T1000 (cell line): ENCODE results near the gene DPH7.
"Not testable (repeated sequence)": the region's sequence is repeated elsewhere in the genome, so short reads cannot be mapped to it uniquely, and the experiment has no call there.

Experiments used
- DNase-seq: peaks from one replicate; lab custom pipeline; 2025; ENCODE audit warnings: mixed read lengths; lab: John Stamatoyannopoulos, UW

DPH7 gene

DNA sequence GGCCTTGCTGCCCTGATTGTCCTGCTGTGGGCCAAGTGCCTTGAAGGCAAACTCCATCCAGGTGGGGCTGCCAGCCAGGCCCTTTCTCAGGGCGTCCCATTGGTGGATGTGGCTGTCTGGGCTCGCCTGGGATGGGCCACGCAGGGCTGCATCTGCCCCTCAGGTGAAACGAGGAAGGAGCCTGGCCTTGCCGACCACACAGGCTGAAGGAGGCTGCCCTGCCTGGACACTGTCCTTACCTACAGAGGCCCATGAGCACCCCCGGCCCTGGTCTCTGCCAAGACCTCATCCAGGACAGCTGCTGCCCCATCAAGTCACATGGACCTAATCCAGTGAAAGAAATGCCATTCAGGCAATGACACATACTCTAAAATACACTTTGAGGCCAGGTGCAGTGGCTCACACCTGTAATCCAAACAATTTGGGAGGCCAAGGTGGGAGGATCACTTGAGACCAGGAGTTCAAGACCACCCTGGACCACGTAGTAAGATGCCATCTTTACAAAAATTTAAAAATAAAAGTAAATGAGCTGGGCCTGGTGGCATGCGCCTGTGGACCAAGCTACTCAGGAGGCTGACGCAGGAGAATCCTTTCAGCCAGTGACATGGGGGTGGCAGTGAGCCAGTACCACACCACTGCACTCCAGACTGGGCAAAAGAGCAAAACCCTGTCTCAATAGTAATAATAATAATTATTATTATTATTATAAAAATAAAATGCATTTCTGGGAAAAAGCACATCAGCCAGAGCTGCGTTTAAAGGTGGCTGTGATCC lies 62.4 kb downstream of the DPH7 start:
- DNase-seq: no peak

DNA sequence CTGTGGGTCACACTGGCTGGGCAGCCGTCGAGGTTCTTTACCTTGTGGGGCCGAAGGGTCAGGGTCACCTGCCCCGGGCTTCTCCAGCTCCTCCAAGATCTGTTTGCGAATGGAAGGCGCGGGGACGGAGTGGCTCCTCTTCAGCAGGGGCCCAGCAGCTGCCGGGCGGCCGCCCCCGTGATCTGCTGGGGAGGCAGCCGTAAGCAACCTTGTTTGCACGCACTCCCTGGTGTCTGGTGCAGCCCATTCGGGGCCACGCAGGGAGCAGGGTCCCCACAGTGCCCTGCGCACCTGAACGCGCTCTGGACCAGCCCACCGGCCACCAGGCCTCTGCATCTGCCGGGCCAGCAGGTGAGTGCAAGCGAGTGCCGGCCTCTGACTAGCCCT lies 63.4 kb downstream of the DPH7 start:
- no peak for DNase-seq

DNA sequence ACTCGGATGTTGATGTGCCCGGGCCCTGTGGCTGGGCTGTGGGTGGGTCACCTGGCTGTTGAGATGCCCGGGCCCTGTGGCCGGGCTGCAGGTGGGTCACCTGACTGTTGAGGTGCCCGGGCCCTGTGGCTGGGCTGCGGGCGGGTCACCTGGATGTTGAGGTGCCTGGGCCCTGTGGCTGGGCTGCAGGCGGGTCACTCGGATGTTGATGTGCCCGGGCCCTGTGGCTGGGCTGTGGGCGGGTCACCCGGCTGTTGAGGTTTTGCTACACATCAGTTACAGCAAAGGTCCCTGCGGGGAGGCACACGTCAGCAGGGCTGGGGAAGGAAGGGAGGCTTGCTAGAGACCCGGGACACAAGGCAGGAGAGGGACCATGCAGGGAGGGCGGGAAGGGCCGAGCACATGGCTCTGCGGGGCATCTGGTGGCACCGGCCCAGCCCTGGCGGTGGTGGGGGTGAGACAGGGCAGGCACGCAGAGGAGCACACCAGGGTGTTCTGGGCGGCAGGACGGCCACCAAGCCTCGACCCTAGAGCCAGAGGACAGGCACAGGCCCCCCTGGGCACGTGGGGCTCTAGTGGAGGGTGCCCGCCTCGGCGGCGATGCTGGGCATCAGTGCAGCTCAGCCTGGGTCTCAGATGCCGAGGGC lies 63.9 kb downstream of the DPH7 start:
- DNase-seq: no peak

DNA sequence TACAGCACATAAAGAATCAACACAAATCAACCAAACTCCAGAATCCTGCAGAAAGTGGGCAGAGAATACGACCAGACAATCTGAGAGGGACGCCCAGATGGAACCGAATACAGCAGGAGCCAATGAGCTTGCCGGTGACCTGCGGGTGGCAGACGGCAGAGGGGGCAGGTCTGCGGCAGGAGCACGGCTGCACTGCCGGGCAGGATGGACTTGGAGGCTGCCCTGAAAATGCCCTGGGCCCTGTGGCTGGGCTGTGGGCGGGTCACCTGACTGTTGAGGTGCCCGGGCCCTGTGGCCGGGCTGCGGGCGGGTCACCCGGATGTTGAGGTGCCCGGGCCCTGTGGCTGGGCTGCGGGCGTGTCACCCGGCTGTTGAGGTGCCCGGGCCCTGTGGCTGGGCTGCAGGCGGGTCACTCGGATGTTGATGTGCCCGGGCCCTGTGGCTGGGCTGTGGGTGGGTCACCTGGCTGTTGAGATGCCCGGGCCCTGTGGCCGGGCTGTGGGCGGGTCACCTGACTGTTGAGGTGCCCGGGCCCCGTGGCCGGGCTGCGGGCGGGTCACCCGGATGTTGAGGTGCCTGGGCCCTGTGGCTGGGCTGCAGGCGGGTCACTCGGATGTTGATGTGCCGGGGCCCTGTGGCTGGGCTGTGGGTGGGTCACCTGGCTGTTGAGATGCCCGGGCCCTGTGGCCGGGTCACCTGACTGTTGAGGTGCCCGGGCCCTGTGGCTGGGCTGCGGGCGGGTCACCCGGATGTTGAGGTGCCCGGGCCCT lies 64.7 kb downstream of the DPH7 start:
- DNase-seq: not testable (repeated sequence)

DNA sequence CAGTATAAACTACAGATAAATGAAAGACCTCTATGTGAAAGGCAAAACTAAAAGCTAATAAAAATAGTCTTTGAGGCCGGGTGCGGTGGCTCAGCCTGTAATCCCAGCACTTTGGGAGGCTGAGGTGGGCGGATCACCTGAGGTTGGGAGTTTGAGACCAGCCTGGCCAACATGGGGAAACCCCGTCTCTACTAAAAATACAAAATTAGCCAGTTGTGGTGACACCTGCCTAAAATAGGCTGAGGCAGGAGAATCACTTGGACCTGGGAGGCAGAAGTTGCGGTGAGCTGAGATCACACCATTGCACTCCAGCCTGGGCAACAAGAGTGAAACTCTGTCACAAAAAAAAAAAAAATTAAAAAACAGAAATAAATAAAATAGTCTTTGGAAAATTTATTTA lies 65.6 kb downstream of the DPH7 start:
- not testable (repeated sequence) for DNase-seq

DNA sequence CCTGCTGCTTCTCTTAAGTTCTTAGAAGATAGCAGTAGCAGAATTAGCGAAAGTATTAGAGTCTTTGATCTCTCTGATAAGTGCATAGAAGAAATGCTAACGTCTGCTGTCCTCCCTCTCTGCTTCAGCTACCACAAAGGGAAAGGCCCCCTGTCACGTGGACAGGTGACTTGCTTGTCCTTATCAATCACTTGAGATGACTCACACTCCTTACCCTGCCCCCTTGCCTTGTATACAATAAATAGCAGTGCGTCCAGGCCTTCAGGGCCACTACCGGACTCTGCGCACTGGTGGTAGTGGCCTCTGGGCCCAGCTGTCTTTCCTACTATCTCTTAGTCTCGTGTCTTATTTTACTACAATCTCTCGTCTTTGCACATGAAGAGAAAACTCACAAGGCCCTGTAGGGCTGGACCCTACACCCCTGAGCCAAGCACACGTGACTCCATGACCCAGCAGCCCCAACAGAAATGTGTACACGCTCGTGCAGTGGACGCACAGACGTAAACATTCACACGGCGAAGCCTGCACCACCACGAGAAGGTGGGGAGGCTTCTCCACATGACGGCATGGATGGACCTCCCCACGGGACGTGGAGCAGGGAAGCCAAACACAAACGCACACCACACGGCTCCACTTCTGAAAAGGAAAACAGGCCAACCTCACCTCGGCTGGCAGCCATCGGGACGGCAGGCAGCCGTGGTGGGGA lies 66.8 kb downstream of the DPH7 start:
- DNase-seq: no peak

DNA sequence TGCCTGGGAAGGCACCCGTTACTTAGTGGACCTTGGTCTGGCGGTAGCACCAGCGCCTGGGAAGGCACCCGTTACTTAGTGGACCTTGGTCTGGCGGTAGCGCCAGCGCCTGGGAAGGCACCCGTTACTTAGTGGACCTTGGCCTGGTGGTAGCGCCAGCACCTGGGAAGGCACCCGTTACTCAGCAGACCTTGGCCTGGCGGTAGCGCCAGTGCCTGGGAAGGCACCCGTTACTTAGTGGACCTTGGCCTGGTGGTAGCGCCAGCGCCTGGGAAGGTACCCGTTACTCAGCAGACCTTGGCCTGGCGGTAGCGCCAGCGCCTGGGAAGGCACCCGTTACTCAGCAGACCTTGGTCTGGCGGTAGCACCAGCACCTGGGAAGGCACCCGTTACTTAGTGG lies 67.6 kb downstream of the DPH7 start:
- DNase-seq: not testable (repeated sequence)

DNA sequence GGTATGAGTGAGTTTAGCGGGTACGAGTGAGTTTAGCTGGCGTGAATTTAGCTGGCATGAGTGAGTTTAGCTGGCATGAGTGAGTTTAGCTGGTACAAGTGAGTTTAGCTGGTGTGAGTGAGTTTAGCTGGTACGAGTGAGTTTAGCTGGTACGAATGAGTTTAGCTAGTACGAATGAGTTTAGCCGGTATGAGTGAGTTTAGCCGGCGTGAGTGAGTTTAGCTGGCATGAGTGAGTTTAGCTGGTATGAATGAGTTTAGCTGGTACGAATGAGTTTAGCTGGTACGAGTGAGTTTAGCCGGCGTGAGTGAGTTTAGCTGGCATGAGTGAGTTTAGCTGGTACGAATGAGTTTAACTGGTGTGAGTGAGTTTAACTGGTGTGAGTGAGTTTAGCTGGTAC lies 69.5 kb downstream of the DPH7 start:
- DNase-seq: no peak

DNA sequence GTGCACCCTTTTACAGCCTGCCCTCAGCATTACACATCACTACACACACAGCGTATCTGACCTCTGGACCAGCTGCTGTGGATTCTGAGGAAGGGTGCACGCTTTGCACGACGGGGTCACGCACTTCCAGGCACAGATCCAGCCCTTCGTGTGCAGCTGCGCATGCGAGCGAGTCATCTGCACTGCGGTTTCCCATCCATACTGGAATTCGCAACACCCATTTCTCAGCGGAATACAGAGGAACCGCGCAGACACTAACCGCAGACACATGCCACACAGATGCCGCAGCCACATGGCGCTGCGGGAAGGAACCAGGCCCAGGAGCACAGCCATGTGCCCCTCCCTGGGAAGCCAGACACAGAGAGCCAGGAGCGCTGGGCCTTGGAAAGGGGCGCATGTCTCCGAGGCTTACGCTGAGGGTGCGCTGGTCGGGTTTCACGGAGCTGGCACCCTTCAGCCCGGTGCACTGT lies 72.0 kb downstream of the DPH7 start:
- no peak for DNase-seq

DNA sequence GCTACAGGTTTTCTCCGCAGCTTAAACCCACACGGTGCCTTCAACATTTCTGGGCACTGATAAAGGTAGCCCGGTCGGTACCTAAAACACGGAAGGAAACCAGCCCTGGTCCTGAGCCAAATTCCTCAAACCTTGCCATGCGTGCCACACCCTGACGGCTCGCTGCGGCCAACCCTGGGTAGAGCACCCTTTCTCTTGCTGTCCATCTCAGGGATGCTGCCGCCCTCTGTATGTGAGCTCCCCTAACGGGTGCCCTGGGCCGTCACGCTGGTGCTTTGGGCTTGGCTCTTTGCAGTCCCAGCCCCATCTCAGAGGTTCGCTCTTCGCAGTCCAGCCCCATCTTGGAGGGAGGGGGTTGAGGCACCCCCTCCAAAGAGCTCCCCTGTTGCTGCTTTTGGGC lies 72.5 kb downstream of the DPH7 start:
- no peak for DNase-seq

DNA sequence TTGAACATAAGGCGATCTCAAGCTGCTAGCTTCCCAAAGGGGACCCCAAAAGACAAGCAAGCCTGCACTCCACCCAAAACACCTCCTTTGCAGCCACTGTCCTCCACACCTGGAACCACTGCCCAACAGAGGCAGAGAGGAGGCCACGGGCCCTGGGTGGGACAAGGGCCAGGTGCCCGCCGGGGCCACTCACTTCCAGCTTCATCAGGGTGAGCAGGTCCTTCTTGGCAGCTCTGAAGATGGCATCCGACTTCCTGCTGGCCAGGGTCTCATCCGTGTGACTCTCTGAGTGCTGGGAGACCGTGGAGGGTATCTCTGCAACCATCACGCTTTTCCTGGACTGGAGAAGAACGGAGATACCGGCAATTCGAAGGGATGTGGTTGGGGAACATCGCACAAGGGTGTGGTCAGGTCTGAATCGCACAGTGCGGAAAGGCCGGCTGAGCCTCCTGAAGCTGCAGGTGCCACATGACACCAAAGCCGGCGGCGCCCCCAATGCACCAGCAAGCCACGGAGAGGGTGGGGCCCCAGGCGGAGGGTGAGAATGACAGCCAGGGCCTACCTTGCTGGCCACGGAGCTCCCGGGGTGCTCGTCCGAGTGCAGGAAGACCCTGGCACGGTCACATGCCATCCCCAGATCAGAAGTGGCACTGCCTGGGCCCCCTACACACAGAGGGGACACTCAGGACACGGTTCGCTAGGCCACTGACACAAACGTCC lies 73.1 kb downstream of the DPH7 start:
- no peak for DNase-seq
